HepG2 (cell line): ENCODE data around the gene GALR3. TPM values are rescaled to one million over a fixed set of nuclear protein-coding genes. Genes with fewer than 3 reads are reported as not detected.

Experiments used
- AKAP8 ChIP-seq: sonication (generic); formaldehyde crosslinking; IDR thresholded peaks from 2 replicates; pipeline ENCODE4 v1.5.1; 2020; ENCODE audit warnings: mild to moderate bottlenecking, missing genetic modification reagents
- ATRX ChIP-seq: sonication (generic); formaldehyde crosslinking; IDR thresholded peaks from 2 replicates; pipeline ENCODE4 v1.4.0; 2020; ENCODE audit warnings: missing genetic modification reagents, borderline replicate concordance
- DRAP1 ChIP-seq: IDR thresholded peaks from 2 replicates; pipeline ENCODE4 v1.6.1; 2016; ENCODE audit warnings: missing genetic modification reagents, missing compliant biosample characterization
- GABPB1 ChIP-seq: IDR thresholded peaks from 2 replicates; pipeline ENCODE4 v1.6.1; 2016; ENCODE audit warnings: mild to moderate bottlenecking, missing genetic modification reagents, moderate library complexity, missing compliant biosample characterization
- GATAD2A ChIP-seq: IDR thresholded peaks from 2 replicates; pipeline ENCODE4 v1.6.1; 2016
- GTF3A ChIP-seq: sonication (generic); formaldehyde crosslinking; conservative IDR thresholded peaks from 2 replicates; pipeline ENCODE4 v1.4.0; 2020; ENCODE audit warnings: mild to moderate bottlenecking, missing genetic modification reagents
- HNRNPUL1 ChIP-seq: fragments of 200-400 bp; formaldehyde crosslinking; IDR thresholded peaks from 2 replicates; pipeline ENCODE4 v1.6.1; 2017; ENCODE audit warnings: low read depth, mild to moderate bottlenecking, low read length, moderate library complexity
- HOXA5 ChIP-seq: sonication (generic); formaldehyde crosslinking; IDR thresholded peaks from 2 replicates; pipeline ENCODE4 v1.4.0; 2020; ENCODE audit warnings: missing genetic modification reagents
- MATR3 ChIP-seq: sonication (generic); formaldehyde crosslinking; IDR thresholded peaks from 2 replicates; pipeline ENCODE4 v1.4.0; 2020; ENCODE audit warnings: missing genetic modification reagents
- PAF1 ChIP-seq: IDR thresholded peaks from 2 replicates; pipeline ENCODE4 v1.6.1; 2016; ENCODE audit warnings: missing genetic modification reagents, missing compliant biosample characterization
- SAP130 ChIP-seq: IDR thresholded peaks from 2 replicates; pipeline ENCODE4 v1.6.1; 2016; ENCODE audit warnings: low read depth
- SP5 ChIP-seq: IDR thresholded peaks from 2 replicates; pipeline ENCODE4 v1.6.1; 2016; ENCODE audit warnings: low read depth, borderline replicate concordance
- TAF1 ChIP-seq: sonication (generic); formaldehyde crosslinking; IDR thresholded peaks from 2 replicates; pipeline ENCODE4 v1.4.0; 2020; ENCODE audit warnings: missing genetic modification reagents
- YEATS4 ChIP-seq: sonication (generic); formaldehyde crosslinking; IDR thresholded peaks from 2 replicates; pipeline ENCODE4 v1.4.0; 2020; ENCODE audit warnings: missing genetic modification reagents, borderline replicate concordance
- YY1 ChIP-seq: IDR thresholded peaks from 2 replicates; pipeline ENCODE4 v1.6.1; 2011; ENCODE audit warnings: low read length, low read depth, moderate library complexity, mild to moderate bottlenecking; ENCODE audit not compliant: insufficient read depth, insufficient replicate concordance
- ZNF143 ChIP-seq: sonication (generic); formaldehyde crosslinking; IDR thresholded peaks from 2 replicates; pipeline ENCODE4 v1.4.0; 2020; ENCODE audit warnings: missing genetic modification reagents
- ZNF180 ChIP-seq: sonication (generic); formaldehyde crosslinking; IDR thresholded peaks from 2 replicates; pipeline ENCODE4 v1.4.0; 2020; ENCODE audit warnings: low read depth, missing genetic modification reagents, borderline replicate concordance
- ZNF354B ChIP-seq: sonication (generic); formaldehyde crosslinking; IDR thresholded peaks from 2 replicates; pipeline ENCODE4 v1.8.0; 2022; ENCODE audit warnings: mild to moderate bottlenecking, missing genetic modification reagents
- ZNF780A ChIP-seq: sonication (generic); formaldehyde crosslinking; IDR thresholded peaks from 2 replicates; pipeline ENCODE4 v1.8.0; 2022; ENCODE audit warnings: mild to moderate bottlenecking, missing genetic modification reagents, moderate library complexity
- polyA plus RNA-seq, 8 experiments: library from polyadenylated mRNA; depleted of rRNA in 3 of 8; stranded (reverse) in 7 of 8; unstranded in 1 of 8; fragments of >200 nt; fragmentation: Illumina TruSeq in 4 of 8; extraction: Trizol in 4 of 8; gene quantifications; 2 replicates each; pipeline versions ENCODE4 v1.2.1 to v1.2.3, GENCODE V29; 2011 to 2016; ENCODE audit warnings: low read depth in 4 of 8, missing spikeins in 1 of 8, mixed read lengths in 1 of 8; ENCODE audit not compliant: insufficient read depth in 1 of 8
- total RNA-seq, 5 experiments: library from RNA; depleted of rRNA; stranded (reverse); fragments of >200 nt; fragmentation: Illumina TruSeq; extraction: Trizol; gene quantifications; 2 replicates each; pipeline ENCODE4 v1.2.3, GENCODE V29; 2016; ENCODE audit warnings: low read depth in 1 of 5
- TF ChIP-seq, protein P1 (sequence below): sonication (generic); formaldehyde crosslinking; IDR thresholded peaks from 2 replicates; pipeline ENCODE4 v1.5.0; 2020; ENCODE audit warnings: mild to moderate bottlenecking, missing genetic modification reagents
- TF ChIP-seq, protein P2 (sequence below), 2 experiments: sonication (generic) in 1 of 2; formaldehyde crosslinking in 1 of 2; IDR thresholded peaks; 2 replicates each; pipeline versions ENCODE4 v1.4.0 to v1.6.1; 2018 to 2020; ENCODE audit warnings: missing genetic modification reagents in 2 of 2, borderline replicate concordance in 1 of 2, low read depth in 1 of 2, mild to moderate bottlenecking in 1 of 2, missing biosample characterization in 1 of 2

Gene GALR3
- total and polyA plus RNA-seq, 2 of the 13 experiments (the other 11 are each of a cell fraction or from before 2014, with no cell fraction given), result 0.13 TPM; not detected in 1

GRCh38 chr22:37804881-37805809 lies 18.0 kb upstream of the GALR3 start (continued):
- TF ChIP-seq, protein P1, sequence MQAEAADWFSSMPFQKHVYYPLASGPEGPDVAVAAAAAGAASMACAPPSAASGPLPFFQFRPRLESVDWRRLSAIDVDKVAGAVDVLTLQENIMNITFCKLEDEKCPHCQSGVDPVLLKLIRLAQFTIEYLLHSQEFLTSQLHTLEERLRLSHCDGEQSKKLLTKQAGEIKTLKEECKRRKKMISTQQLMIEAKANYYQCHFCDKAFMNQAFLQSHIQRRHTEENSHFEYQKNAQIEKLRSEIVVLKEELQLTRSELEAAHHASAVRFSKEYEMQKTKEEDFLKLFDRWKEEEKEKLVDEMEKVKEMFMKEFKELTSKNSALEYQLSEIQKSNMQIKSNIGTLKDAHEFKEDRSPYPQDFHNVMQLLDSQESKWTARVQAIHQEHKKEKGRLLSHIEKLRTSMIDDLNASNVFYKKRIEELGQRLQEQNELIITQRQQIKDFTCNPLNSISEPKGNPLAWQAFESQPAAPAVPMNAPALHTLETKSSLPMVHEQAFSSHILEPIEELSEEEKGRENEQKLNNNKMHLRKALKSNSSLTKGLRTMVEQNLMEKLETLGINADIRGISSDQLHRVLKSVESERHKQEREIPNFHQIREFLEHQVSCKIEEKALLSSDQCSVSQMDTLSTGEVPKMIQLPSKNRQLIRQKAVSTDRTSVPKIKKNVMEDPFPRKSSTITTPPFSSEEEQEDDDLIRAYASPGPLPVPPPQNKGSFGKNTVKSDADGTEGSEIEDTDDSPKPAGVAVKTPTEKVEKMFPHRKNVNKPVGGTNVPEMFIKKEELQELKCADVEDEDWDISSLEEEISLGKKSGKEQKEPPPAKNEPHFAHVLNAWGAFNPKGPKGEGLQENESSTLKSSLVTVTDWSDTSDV (CRISPR knock-in tag), result peak; percentile 80; the same call in 1 of the 2 replicates
- TF ChIP-seq HNRNPUL1 (peak; percentile 50; the same call in 1 of the 2 replicates), PAF1 (CRISPR knock-in tag) (no peak; the same call in 1 of the 2 replicates), YEATS4 (CRISPR knock-in tag) (peak; percentile 79), GATAD2A (CRISPR knock-in tag) (peak; percentile 50; the same call in 1 of the 2 replicates), ZNF180 (peak; percentile 78; the same call in 1 of the 2 replicates), AKAP8 (CRISPR knock-in tag) (peak; percentile 66), ZNF780A (CRISPR knock-in tag) (no peak), GABPB1 (CRISPR knock-in tag) (peak; percentile 81), SP5 (CRISPR knock-in tag) (peak; percentile 59), ZNF143 (CRISPR knock-in tag) (peak; percentile 22; the same call in 1 of the 2 replicates), YY1 (peak; percentile 91), HOXA5 (CRISPR knock-in tag) (peak; percentile 84), GTF3A (no peak), DRAP1 (peak; percentile 94), SAP130 (CRISPR knock-in tag) (peak; percentile 90), TAF1 (CRISPR knock-in tag) (peak; percentile 91), MATR3 (CRISPR knock-in tag) (no peak), ZNF354B (CRISPR knock-in tag) (0 out of 2 replicates have a peak, but pooled peaks have one; percentile 91), ATRX (CRISPR knock-in tag) (no peak)
- TF ChIP-seq, protein P2, sequence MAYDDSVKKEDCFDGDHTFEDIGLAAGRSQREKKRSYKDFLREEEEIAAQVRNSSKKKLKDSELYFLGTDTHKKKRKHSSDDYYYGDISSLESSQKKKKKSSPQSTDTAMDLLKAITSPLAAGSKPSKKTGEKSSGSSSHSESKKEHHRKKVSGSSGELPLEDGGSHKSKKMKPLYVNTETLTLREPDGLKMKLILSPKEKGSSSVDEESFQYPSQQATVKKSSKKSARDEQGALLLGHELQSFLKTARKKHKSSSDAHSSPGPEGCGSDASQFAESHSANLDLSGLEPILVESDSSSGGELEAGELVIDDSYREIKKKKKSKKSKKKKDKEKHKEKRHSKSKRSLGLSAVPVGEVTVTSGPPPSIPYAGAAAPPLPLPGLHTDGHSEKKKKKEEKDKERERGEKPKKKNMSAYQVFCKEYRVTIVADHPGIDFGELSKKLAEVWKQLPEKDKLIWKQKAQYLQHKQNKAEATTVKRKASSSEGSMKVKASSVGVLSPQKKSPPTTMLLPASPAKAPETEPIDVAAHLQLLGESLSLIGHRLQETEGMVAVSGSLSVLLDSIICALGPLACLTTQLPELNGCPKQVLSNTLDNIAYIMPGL (CRISPR knock-in tag; IDR thresholded peaks at IDR 0.05; ENCODE audit: borderline replicate concordance in 1 of 2, low read depth in 1 of 2), result peak; percentile 57 to 82; a peak in 3 of 4 replicates
